MM.1S (cell line): ENCODE measurements around the gene RGPD8.
"Not testable (repeated sequence)": the region's sequence is repeated elsewhere in the genome, so short reads cannot be mapped to it uniquely, and the experiment has no call there.

Source experiments
- DNase-seq: peaks from one replicate; pipeline ENCODE4 v3.0.0-alpha.2; 2015
- H2AFZ ChIP-seq: fragments of 300-600 bp; sonication (generic); 2 replicates; pipeline ENCODE4 v1.6.0; 2016; ENCODE audit warnings: antibody characterized with exemption, low read length
- H3F3A ChIP-seq: fragments of 300-600 bp; sonication (generic); 2 replicates; pipeline ENCODE4 v1.6.1; 2016; ENCODE audit warnings: mild to moderate bottlenecking, antibody characterized with exemption, low read length, moderate library complexity, mixed read lengths; ENCODE audit not compliant: insufficient read depth
- H3K27ac ChIP-seq: fragments of 300-600 bp; sonication (generic); 2 replicates; pipeline ENCODE4 v1.5.1; 2016; ENCODE audit warnings: mild to moderate bottlenecking, low read length
- H3K27me3 ChIP-seq: fragments of 300-600 bp; sonication (generic); replicated peaks from 2 replicates; pipeline ENCODE4 v1.6.0; 2016; ENCODE audit warnings: low read length; ENCODE audit not compliant: insufficient read depth
- H3K36me3 ChIP-seq: fragments of 300-600 bp; sonication (generic); replicated peaks from 2 replicates; pipeline ENCODE4 v1.6.1; 2016; ENCODE audit warnings: mild to moderate bottlenecking, low read length, mixed read lengths; ENCODE audit not compliant: insufficient read depth
- H3K4me1 ChIP-seq: fragments of 300-600 bp; sonication (generic); 2 replicates; pipeline ENCODE4 v1.6.1; 2016; ENCODE audit warnings: low read length, mixed read lengths
- H3K4me2 ChIP-seq: fragments of 300-600 bp; sonication (generic); 2 replicates; pipeline ENCODE4 v1.6.0; 2016; ENCODE audit warnings: low read depth, low read length
- H3K4me3 ChIP-seq: fragments of 300-600 bp; sonication (generic); 2 replicates; pipeline ENCODE4 v1.5.1; 2016; ENCODE audit warnings: low read length, mixed read lengths
- H3K79me2 ChIP-seq: fragments of 300-600 bp; sonication (generic); 2 replicates; pipeline ENCODE4 v1.6.1; 2016; ENCODE audit warnings: mixed run types, low read length, mixed read lengths
- H3K9ac ChIP-seq: fragments of 300-600 bp; sonication (generic); 2 replicates; pipeline ENCODE4 v1.6.1; 2016; ENCODE audit warnings: low read length, mixed read lengths
- H3K9me2 ChIP-seq: fragments of 300-600 bp; sonication (generic); replicated peaks from 2 replicates; pipeline ENCODE4 v1.6.1; 2016; ENCODE audit warnings: mild to moderate bottlenecking, low read length, mixed read lengths; ENCODE audit not compliant: insufficient read depth
- H3K9me3 ChIP-seq: fragments of 300-600 bp; sonication (generic); replicated peaks from 2 replicates; pipeline ENCODE4 v1.6.1; 2016; ENCODE audit warnings: mild to moderate bottlenecking, low read length, mixed read lengths; ENCODE audit not compliant: insufficient read depth
- H4K20me1 ChIP-seq: fragments of 300-600 bp; sonication (generic); 2 replicates; pipeline ENCODE4 v1.6.1; 2016; ENCODE audit warnings: mild to moderate bottlenecking, low read length, moderate library complexity, mixed read lengths; ENCODE audit not compliant: insufficient read depth
- EZH2 ChIP-seq: fragments of 300-600 bp; sonication (generic); optimal IDR thresholded peaks from 2 replicates; pipeline ENCODE3; 2017; ENCODE audit warnings: low read depth, mild to moderate bottlenecking, antibody characterized with exemption, low read length, mixed read lengths
- EZH2phosphoT487 ChIP-seq: fragments of 300-600 bp; sonication (generic); IDR thresholded peaks from 2 replicates; pipeline ENCODE4 v1.6.1; 2018; ENCODE audit warnings: antibody characterized with exemption, low read length
- TF ChIP-seq, protein P1 (sequence below): fragments of 300-600 bp; sonication (generic); IDR thresholded peaks from 2 replicates; pipeline ENCODE4 v1.5.1; 2016; ENCODE audit warnings: antibody characterized with exemption, low read length, mixed read lengths

Gene RGPD8

DNA sequence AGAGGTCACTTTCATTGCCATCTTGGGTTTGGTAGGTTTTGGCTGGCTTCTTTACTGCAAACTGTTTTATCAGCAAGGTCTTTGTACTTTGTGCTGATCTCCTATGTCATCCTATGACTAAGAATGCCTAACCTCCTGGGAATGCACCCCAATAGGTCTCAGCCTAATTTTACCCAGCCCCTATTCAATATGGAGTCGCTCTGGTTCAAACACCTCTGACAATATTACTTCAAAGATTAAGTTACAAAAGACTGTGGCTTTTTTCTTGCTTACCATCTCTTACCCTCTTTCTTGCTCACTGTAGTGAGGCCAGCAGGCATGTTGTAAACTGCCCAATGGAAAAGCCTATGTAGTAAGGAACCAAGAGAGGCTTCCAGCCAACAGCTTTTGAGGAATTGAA, 17.9 kb upstream of the RGPD8 start:
- TF ChIP-seq, protein P1, sequence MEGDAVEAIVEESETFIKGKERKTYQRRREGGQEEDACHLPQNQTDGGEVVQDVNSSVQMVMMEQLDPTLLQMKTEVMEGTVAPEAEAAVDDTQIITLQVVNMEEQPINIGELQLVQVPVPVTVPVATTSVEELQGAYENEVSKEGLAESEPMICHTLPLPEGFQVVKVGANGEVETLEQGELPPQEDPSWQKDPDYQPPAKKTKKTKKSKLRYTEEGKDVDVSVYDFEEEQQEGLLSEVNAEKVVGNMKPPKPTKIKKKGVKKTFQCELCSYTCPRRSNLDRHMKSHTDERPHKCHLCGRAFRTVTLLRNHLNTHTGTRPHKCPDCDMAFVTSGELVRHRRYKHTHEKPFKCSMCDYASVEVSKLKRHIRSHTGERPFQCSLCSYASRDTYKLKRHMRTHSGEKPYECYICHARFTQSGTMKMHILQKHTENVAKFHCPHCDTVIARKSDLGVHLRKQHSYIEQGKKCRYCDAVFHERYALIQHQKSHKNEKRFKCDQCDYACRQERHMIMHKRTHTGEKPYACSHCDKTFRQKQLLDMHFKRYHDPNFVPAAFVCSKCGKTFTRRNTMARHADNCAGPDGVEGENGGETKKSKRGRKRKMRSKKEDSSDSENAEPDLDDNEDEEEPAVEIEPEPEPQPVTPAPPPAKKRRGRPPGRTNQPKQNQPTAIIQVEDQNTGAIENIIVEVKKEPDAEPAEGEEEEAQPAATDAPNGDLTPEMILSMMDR: no peak
- TF ChIP-seq EZH2: no peak
- TF ChIP-seq EZH2phosphoT487: no peak
- Histone ChIP-seq H3K9me3 (no peaks in the 10 kb centered on the region), H4K20me1 (no peaks in the 10 kb centered on the region), H3K4me3 (no peak overlapping the region), H3K9ac (no peak overlapping the region), H3F3A (no peaks in the 10 kb centered on the region), H3K9me2 (no peaks in the 10 kb centered on the region), H3K4me1 (no peaks in the 10 kb centered on the region), H3K27ac (no peak overlapping the region), H3K27me3 (no peaks in the 10 kb centered on the region), H3K79me2 (no peaks in the 10 kb centered on the region), H3K4me2 (no peak overlapping the region), H3K36me3 (no peaks in the 10 kb centered on the region), H2AFZ (no peak overlapping the region)
- no peak for DNase-seq

DNA sequence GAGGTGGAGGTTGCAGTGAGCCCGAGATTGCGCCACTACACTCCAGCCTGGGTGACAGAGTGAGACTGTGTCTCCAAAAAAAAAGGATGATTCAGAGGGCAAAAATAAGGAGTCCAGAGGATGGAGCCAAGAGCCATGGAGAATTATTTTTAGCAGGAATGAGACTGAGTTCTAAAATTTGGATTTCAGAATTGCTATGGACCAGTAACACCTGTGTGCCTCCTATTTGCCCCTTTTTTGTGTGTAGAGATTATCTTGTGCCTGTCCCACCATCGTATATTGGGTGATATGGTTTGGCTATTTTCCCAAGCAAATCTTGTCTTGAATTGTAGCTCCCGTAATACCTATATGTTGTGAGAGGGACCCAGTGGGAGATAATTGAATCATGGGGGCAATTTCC, 16.4 kb upstream of the RGPD8 start:
- H3K79me2 ChIP-seq: no peaks in the 10 kb centered on the region
- H3F3A ChIP-seq: no peaks in the 10 kb centered on the region
- no peak overlapping the region for H3K9ac ChIP-seq
- no peak overlapping the region for H2AFZ ChIP-seq
- H4K20me1 ChIP-seq: no peaks in the 10 kb centered on the region
- H3K27ac ChIP-seq: no peak overlapping the region
- H3K9me2 ChIP-seq: no peaks in the 10 kb centered on the region
- no peak for DNase-seq
- TF ChIP-seq EZH2 (no peak), EZH2phosphoT487 (no peak)
- TF ChIP-seq, protein P1: no peak
- H3K4me1 ChIP-seq: no peaks in the 10 kb centered on the region
- H3K27me3 ChIP-seq: no peaks in the 10 kb centered on the region
- no peaks in the 10 kb centered on the region for H3K9me3 ChIP-seq
- H3K36me3 ChIP-seq: no peaks in the 10 kb centered on the region
- no peak overlapping the region for H3K4me2 ChIP-seq
- H3K4me3 ChIP-seq: no peak overlapping the region

DNA sequence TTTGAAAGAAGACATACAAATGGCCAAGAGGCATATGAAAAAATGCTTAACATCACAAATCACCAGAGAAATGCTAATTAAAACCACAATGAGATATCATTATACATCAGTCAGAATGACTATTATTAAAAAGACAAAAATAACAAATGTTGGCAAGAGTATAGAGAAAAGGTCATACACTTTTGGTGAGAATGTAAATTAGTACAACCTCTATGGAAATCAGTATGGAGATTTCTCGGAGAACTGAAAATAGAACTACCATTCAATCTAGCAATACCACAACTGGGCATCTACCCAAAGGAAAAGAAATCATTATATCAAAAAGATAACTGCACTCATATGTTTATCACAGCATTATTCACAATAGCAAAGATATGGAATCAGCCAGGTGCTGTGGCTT, 10.8 kb upstream of the RGPD8 start:
- H3K9me2 ChIP-seq, H2AFZ ChIP-seq, H3K4me3 ChIP-seq: not testable (repeated sequence)

DNA sequence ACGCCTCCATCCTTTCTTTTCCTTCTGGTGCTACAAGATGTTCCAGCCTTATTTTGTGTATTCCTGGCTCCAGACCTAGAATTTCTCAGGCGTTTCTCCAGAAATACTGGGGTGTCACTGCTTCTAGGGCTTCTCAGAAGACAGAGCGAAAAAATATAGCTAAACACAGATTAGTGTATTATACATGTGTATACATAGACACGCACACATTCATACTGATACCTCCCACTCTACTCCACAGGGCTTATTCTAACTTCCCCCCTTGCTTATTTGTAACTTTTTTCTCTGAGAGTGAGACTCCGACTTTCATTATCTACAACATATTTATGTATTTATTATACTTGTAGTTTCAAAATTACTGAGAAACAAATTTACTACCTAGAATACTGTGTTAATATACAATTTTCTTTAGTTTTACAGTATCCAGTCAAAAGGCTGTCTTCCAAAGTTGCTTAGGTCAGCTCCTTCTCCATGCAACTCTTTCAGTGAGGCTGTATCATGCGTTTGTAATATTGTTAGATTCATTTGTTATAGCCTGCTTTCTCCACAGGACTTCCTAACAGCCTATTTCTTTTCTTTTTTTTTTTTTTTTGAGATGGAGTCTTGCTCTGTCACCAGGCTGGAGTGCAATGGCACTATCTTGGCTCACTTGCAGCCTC, 5.3 kb upstream of the RGPD8 start:
- not testable (repeated sequence) for H3F3A ChIP-seq, H4K20me1 ChIP-seq, H3K27me3 ChIP-seq, H3K27ac ChIP-seq, H3K36me3 ChIP-seq, H2AFZ ChIP-seq, H3K4me3 ChIP-seq, H3K79me2 ChIP-seq, H3K9ac ChIP-seq, H3K4me2 ChIP-seq, DNase-seq, H3K9me3 ChIP-seq, H3K9me2 ChIP-seq, H3K4me1 ChIP-seq

More for the DNA sequence above, 10.8 kb upstream of the RGPD8 start:
- H3K4me2 ChIP-seq, H3K27me3 ChIP-seq, H3K36me3 ChIP-seq, H3K79me2 ChIP-seq, H3K4me1 ChIP-seq, H3K27ac ChIP-seq, H3F3A ChIP-seq, DNase-seq, H3K9ac ChIP-seq, H4K20me1 ChIP-seq, H3K9me3 ChIP-seq: not testable (repeated sequence)

DNA sequence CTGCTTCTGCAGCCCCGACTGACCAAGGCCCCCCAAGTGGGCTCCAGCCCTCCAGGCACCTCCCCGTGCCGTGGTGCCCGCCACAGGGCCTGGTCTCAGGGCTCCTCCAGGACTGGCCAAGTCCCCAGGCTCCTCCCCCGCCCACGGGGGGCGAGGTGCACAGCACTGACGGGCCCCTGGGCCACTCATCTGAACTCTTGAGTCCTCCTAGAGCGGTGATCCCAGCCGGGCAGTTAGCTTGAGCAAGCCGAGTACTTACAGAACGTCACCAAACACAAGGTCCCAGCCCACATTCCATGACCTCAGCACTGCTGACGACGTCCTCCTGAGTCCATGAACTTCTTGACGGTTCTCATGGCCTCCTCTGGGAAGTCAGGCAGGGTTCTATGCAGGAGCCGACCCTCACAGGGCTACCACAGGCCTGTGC, 4.0 kb upstream of the RGPD8 start:
- not testable (repeated sequence) for H3K9me2 ChIP-seq, H3K79me2 ChIP-seq, H4K20me1 ChIP-seq, H3K9ac ChIP-seq, DNase-seq, H3K27me3 ChIP-seq, H3F3A ChIP-seq, H3K4me3 ChIP-seq, H3K4me2 ChIP-seq, H2AFZ ChIP-seq, H3K27ac ChIP-seq, H3K36me3 ChIP-seq, H3K9me3 ChIP-seq, H3K4me1 ChIP-seq

DNA sequence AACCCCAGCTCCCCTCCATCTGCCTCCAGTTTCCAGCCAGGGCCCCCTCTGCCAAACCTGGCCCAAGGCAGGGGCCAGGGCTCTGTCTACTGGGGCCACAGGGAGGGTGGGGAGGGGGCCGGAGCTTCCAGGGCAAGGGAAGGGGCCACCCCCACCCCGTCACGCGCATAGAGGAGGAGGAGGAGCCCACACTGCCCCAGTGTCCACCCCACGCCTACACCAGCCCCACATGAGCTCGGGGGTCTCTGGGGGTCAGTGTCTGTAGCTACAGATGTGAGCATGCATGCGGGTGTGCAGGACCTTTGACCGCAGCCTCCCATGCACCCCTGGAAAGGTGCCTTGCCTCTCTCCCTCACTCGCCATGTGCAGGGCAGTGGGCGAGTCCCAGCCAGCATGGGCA, 3.5 kb upstream of the RGPD8 start:
- not testable (repeated sequence) for H4K20me1 ChIP-seq, H3K27ac ChIP-seq, DNase-seq

More for the DNA sequence above, 3.5 kb upstream of the RGPD8 start:
- not testable (repeated sequence) for H3K27me3 ChIP-seq, H3K9me3 ChIP-seq, H3K9me2 ChIP-seq, H3K79me2 ChIP-seq, H3F3A ChIP-seq, H3K9ac ChIP-seq, H2AFZ ChIP-seq, H3K36me3 ChIP-seq, H3K4me1 ChIP-seq, H3K4me2 ChIP-seq, H3K4me3 ChIP-seq
